IMR-90 (cell line): Measurements from ENCODE around the gene NECTIN4. TPM values are rescaled to one million over a fixed set of nuclear protein-coding genes. Genes with fewer than 3 reads are reported as not detected.

ENCODE experiments used
- ATAC-seq: fragments of 200-7000 bp; cut with Tn5 transposase; 2 replicates; pipeline ENCODE4 v1.9.1; 2020; ENCODE audit warnings: low read depth, mild to moderate bottlenecking, moderate library complexity
- BruUV-seq: library from RNA; stranded (reverse); fragments of 400-500 nt; replicated peaks from 2 replicates; lab custom pipeline; 2021; lab: Mats Ljungman, UMichigan
- CTCF ChIA-PET: fragments of 300-600 bp; formaldehyde crosslinking; extraction: SDS; loops from one replicate; lab custom pipeline; 2021; ENCODE audit warnings: antibody characterized with exemption; lab: Yijun Ruan, JAX
- POLR2A ChIA-PET: fragments of 300-600 bp; sonication (Branson Sonifier 250); formaldehyde crosslinking; loops from one replicate; lab custom pipeline; 2022; ENCODE audit warnings: antibody characterized with exemption; ENCODE audit not compliant: unreplicated experiment; lab: Charles Lee
- DNase-seq: peaks from one replicate; pipeline ENCODE4 v3.0.0; 2013
- H2AFZ ChIP-seq: replicated peaks from 2 replicates; pipeline ENCODE3; 2013; ENCODE audit warnings: low read length, mild to moderate bottlenecking; ENCODE audit not compliant: poor library complexity
- H2AK5ac ChIP-seq: 2 replicates; pipeline ENCODE4 v1.6.1; 2013; ENCODE audit warnings: low read depth, low read length, inconsistent platforms
- H2AK9ac ChIP-seq: replicated peaks from 2 replicates; pipeline ENCODE3; 2013; ENCODE audit warnings: mild to moderate bottlenecking, low read depth, low read length, moderate library complexity; ENCODE audit not compliant: poor library complexity
- H2BK120ac ChIP-seq: 2 replicates; pipeline ENCODE4 v1.6.1; 2013; ENCODE audit warnings: low read depth, low read length, inconsistent platforms
- H2BK15ac ChIP-seq: 3 replicates; pipeline ENCODE4 v1.6.1; 2013; ENCODE audit warnings: low read depth, low read length, inconsistent platforms
- H2BK20ac ChIP-seq: 2 replicates; pipeline ENCODE4 v1.6.1; 2013; ENCODE audit warnings: low read depth, mild to moderate bottlenecking, inconsistent platforms, low read length, moderate library complexity
- H2BK5ac ChIP-seq: 2 replicates; pipeline ENCODE4 v1.6.1; 2013; ENCODE audit warnings: mild to moderate bottlenecking, low read depth, low read length, inconsistent platforms; ENCODE audit not compliant: poor library complexity, severe bottlenecking
- H3K14ac ChIP-seq: replicated peaks from 2 replicates; pipeline ENCODE4 v1.6.1; 2013; ENCODE audit warnings: low read depth, low read length, inconsistent platforms
- H3K18ac ChIP-seq: 2 replicates; pipeline ENCODE4 v1.6.1; 2013; ENCODE audit warnings: low read depth, low read length, control low read depth
- H3K23ac ChIP-seq: 2 replicates; pipeline ENCODE4 v1.6.1; 2013; ENCODE audit warnings: low read depth, low read length, inconsistent platforms
- H3K27ac ChIP-seq: 2 replicates; pipeline ENCODE4 v1.5.1; 2013; ENCODE audit warnings: mild to moderate bottlenecking, control low read depth, low read length; ENCODE audit not compliant: insufficient read depth
- H3K27me3 ChIP-seq: 2 replicates; pipeline ENCODE4 v1.6.1; 2013; ENCODE audit warnings: low read length; ENCODE audit not compliant: control insufficient read depth, insufficient read depth
- H3K36me3 ChIP-seq: 2 replicates; pipeline ENCODE4 v1.6.1; 2013; ENCODE audit warnings: low read length, mixed read lengths; ENCODE audit not compliant: control insufficient read depth, insufficient read depth
- H3K4ac ChIP-seq: 2 replicates; pipeline ENCODE4 v1.6.1; 2013; ENCODE audit warnings: low read depth, low read length, inconsistent platforms
- H3K4me1 ChIP-seq: 2 replicates; pipeline ENCODE4 v1.6.1; 2013; ENCODE audit warnings: low read length, mixed read lengths; ENCODE audit not compliant: control insufficient read depth, insufficient read depth
- H3K4me2 ChIP-seq: 2 replicates; pipeline ENCODE4 v1.6.1; 2013; ENCODE audit warnings: low read depth, mild to moderate bottlenecking, control low read depth, low read length, moderate library complexity
- H3K4me3 ChIP-seq: 2 replicates; pipeline ENCODE4 v1.5.1; 2013; ENCODE audit warnings: low read depth, mild to moderate bottlenecking, control low read depth, low read length, moderate library complexity; ENCODE audit not compliant: insufficient read depth
- H3K56ac ChIP-seq: 2 replicates; pipeline ENCODE4 v1.6.1; 2013; ENCODE audit warnings: low read length, inconsistent platforms; ENCODE audit not compliant: insufficient read depth; ENCODE audit errors: extremely low read depth
- H3K79me1 ChIP-seq, 2 experiments: 2 replicates each; pipeline ENCODE4 v1.6.1; 2013; ENCODE audit warnings: low read length in 2 of 2, inconsistent platforms in 1 of 2, low read depth in 1 of 2
- H3K9ac ChIP-seq: 2 replicates; pipeline ENCODE4 v1.6.1; 2013; ENCODE audit warnings: low read depth, low read length, control low read depth
- H3K9me1 ChIP-seq: 2 replicates; pipeline ENCODE4 v1.6.1; 2013; ENCODE audit warnings: low read length, inconsistent platforms; ENCODE audit not compliant: insufficient read depth
- H3K9me3 ChIP-seq: 2 replicates; pipeline ENCODE4 v1.6.1; 2013; ENCODE audit warnings: low read length; ENCODE audit not compliant: control insufficient read depth, insufficient read depth
- H4K20me1 ChIP-seq: 2 replicates; pipeline ENCODE4 v1.6.1; 2013; ENCODE audit warnings: low read length, inconsistent platforms; ENCODE audit not compliant: insufficient read depth
- H4K5ac ChIP-seq: 2 replicates; pipeline ENCODE4 v1.6.1; 2013; ENCODE audit warnings: mild to moderate bottlenecking, low read depth, low read length, control low read depth
- H4K8ac ChIP-seq, 2 experiments: 2 replicates each; pipeline ENCODE4 v1.6.1; 2013; ENCODE audit warnings: low read depth in 2 of 2, low read length in 2 of 2, control low read depth in 1 of 2, inconsistent platforms in 1 of 2
- H4K91ac ChIP-seq: 2 replicates; pipeline ENCODE4 v1.6.1; 2013; ENCODE audit warnings: low read depth, low read length, inconsistent platforms; ENCODE audit not compliant: insufficient read depth
- BHLHE40 ChIP-seq: fragments of 150-350 bp; IDR thresholded peaks from 2 replicates; pipeline ENCODE4 v1.6.1; 2016; ENCODE audit warnings: mild to moderate bottlenecking, low read depth, low read length
- CEBPB ChIP-seq: IDR thresholded peaks from 2 replicates; pipeline ENCODE4 v1.6.1; 2012; ENCODE audit warnings: low read depth, low read length, improper control_type of control experiment
- CHD1 ChIP-seq: IDR thresholded peaks from 2 replicates; pipeline ENCODE4 v1.6.1; 2012; ENCODE audit warnings: low read depth, low read length, improper control_type of control experiment
- CTCF ChIP-seq: conservative IDR thresholded peaks from 2 replicates; pipeline ENCODE4 v1.5.1; 2012; ENCODE audit warnings: mild to moderate bottlenecking, low read depth, low read length, improper control_type of control experiment
- ELK1 ChIP-seq: fragments of 150-350 bp; IDR thresholded peaks from 2 replicates; pipeline ENCODE4 v1.6.1; 2016; ENCODE audit warnings: low read depth, mild to moderate bottlenecking, low read length, moderate library complexity, borderline replicate concordance
- FOS ChIP-seq: fragments of 150-350 bp; IDR thresholded peaks from 2 replicates; pipeline ENCODE4 v1.6.1; 2016; ENCODE audit warnings: low read depth, low read length
- MAFK ChIP-seq: IDR thresholded peaks from 2 replicates; pipeline ENCODE4 v1.6.1; 2012; ENCODE audit warnings: low read depth, low read length, improper control_type of control experiment
- MAZ ChIP-seq: IDR thresholded peaks from 2 replicates; pipeline ENCODE4 v1.6.1; 2012; ENCODE audit warnings: low read depth, mild to moderate bottlenecking, low read length, improper control_type of control experiment, moderate library complexity, borderline replicate concordance
- MXI1 ChIP-seq: IDR thresholded peaks from 2 replicates; pipeline ENCODE4 v1.6.1; 2012; ENCODE audit warnings: low read depth, mild to moderate bottlenecking, low read length, moderate library complexity, borderline replicate concordance
- NFE2L2 ChIP-seq: fragments of 150-350 bp; IDR thresholded peaks from 2 replicates; pipeline ENCODE4 v1.6.1; 2016; ENCODE audit warnings: low read depth, mild to moderate bottlenecking, low read length
- POLR2A ChIP-seq: IDR thresholded peaks from 2 replicates; pipeline ENCODE4 v1.6.1; 2012; ENCODE audit warnings: mild to moderate bottlenecking, low read depth, low read length
- RAD21 ChIP-seq: IDR thresholded peaks from 2 replicates; pipeline ENCODE4 v1.6.1; 2012; ENCODE audit warnings: low read length, improper control_type of control experiment
- RCOR1 ChIP-seq: IDR thresholded peaks from 2 replicates; pipeline ENCODE4 v1.6.1; 2012; ENCODE audit warnings: mild to moderate bottlenecking, low read length, improper control_type of control experiment; ENCODE audit not compliant: insufficient replicate concordance
- RFX5 ChIP-seq: IDR thresholded peaks from 2 replicates; pipeline ENCODE4 v1.8.0; 2012; ENCODE audit warnings: low read depth, mild to moderate bottlenecking, low read length, moderate library complexity
- SMC3 ChIP-seq: fragments of 150-350 bp; IDR thresholded peaks from 2 replicates; pipeline ENCODE4 v1.6.1; 2016; ENCODE audit warnings: low read depth, mild to moderate bottlenecking, antibody characterized with exemption, low read length, moderate library complexity
- USF2 ChIP-seq: fragments of 150-350 bp; IDR thresholded peaks from 2 replicates; pipeline ENCODE4 v1.6.1; 2017; ENCODE audit warnings: mild to moderate bottlenecking, antibody characterized with exemption, low read length, low read depth
- WGBS, 2 experiments: methylation state at CpG; one replicate each; pipeline versions ENCODE4 v1.1.5 to v1.1.7; 2013; ENCODE audit warnings: missing lambda C conversion rate in 2 of 2; ENCODE audit not compliant: insufficient read length in 1 of 2; ENCODE audit errors: extremely low coverage in 2 of 2; 5-methylcytosine and 5-hydroxymethylcytosine counted together
- dilution Hi-C: fragments of 300-500 bp; cut with HindIII; formaldehyde crosslinking; loops from one replicate; pipeline ENCODE4 v1.14.3; 2018; ENCODE audit warnings: low sequenced_read_pairs; ENCODE audit not compliant: unreplicated experiment
- in situ Hi-C: fragments of 300-500 bp; cut with MboI; formaldehyde crosslinking; loops from 3 replicates; pipeline ENCODE4 v1.14.3; 2019; ENCODE audit warnings: low sequenced_read_pairs, inconsistent platforms, mixed read lengths
- intact Hi-C: fragments of 100-400 bp; cut with micrococcal nuclease; formaldehyde crosslinking; loops from 2 replicates; pipeline ENCODE4 v1.10.0; 2022
- polyA plus RNA-seq, 3 experiments: library from polyadenylated mRNA; depleted of rRNA; stranded (reverse); fragments of >200 nt; gene quantifications; 2 replicates each; pipeline ENCODE4 v1.2.3, GENCODE V29; 2012; ENCODE audit warnings: low replicate concordance in 1 of 3
- total RNA-seq: library from RNA; depleted of rRNA; stranded (reverse); fragments of >200 nt; gene quantifications from 2 replicates; pipeline ENCODE4 v1.2.3, GENCODE V29; 2012

NECTIN4 gene
- total and polyA plus RNA-seq, 2 of the 4 experiments (the other 2 are of a cell fraction) = 0.18 to 0.24 TPM

- H3K4me2 ChIP-seq = no peak overlapping the region
- dilution Hi-C loops = no loop called here
- in situ Hi-C loops = no loop called here
- H4K5ac ChIP-seq = no peak overlapping the region
- H3K14ac ChIP-seq = no peak overlapping the region
- no peaks in the 10 kb centered on the region for H4K20me1 ChIP-seq
- no peak overlapping the region for H2BK15ac ChIP-seq
- POLR2A ChIA-PET = no interaction called here
- H2AK9ac ChIP-seq = no peak overlapping the region
- H3K36me3 ChIP-seq = no peaks in the 10 kb centered on the region
- no peak overlapping the region for H2BK120ac ChIP-seq
- CTCF ChIA-PET = no interaction called here
- no peaks in the 10 kb centered on the region for H3K4me1 ChIP-seq
- H2AFZ ChIP-seq = peak overlapping the region; percentile 19
- DNase-seq (no peak), ATAC-seq (no peak)
- no peak overlapping the region for H4K91ac ChIP-seq
- 100% methylated on average over 2 of the region's 10 CpGs; no CpG with 5 or more reads in 1 of the 2 experiments for WGBS, 2 experiments
- H3K27ac ChIP-seq = no peak overlapping the region
- H2AK5ac ChIP-seq = no peak overlapping the region
- no peak overlapping the region for H3K9ac ChIP-seq
- no peak overlapping the region for H3K4me3 ChIP-seq
- no peak for TF ChIP-seq POLR2A
- TF ChIP-seq MAFK = no peak
- TF ChIP-seq NFE2L2 = no peak
- no peak for TF ChIP-seq RFX5
- no peak for TF ChIP-seq ELK1
- TF ChIP-seq CTCF = no peak
- no peak for TF ChIP-seq MXI1
- TF ChIP-seq CHD1 = no peak
- TF ChIP-seq CEBPB = no peak
- no peak for TF ChIP-seq USF2
- no peak for TF ChIP-seq RAD21
- no peak for TF ChIP-seq FOS
- TF ChIP-seq RCOR1 = no peak
- TF ChIP-seq BHLHE40 = no peak
- TF ChIP-seq MAZ = no peak
- no peak for TF ChIP-seq SMC3
- H3K56ac ChIP-seq = no peak overlapping the region
- no peaks in the 10 kb centered on the region for H3K9me1 ChIP-seq
- H3K4ac ChIP-seq = no peak overlapping the region
- H2BK20ac ChIP-seq = no peak overlapping the region
- no peak overlapping the region for H2BK5ac ChIP-seq
- peaks cover 0 to 2% of the 10 kb centered on the region in 2 experiments; a peak in 1 of 4 replicates for H3K79me1 ChIP-seq
- no peak overlapping the region for H3K18ac ChIP-seq
- BruUV-seq = no TSS peak
- H3K23ac ChIP-seq = no peak overlapping the region
- no peaks in the 10 kb centered on the region for H3K9me3 ChIP-seq
- H4K8ac ChIP-seq = no peak overlapping the region
- no peaks in the 10 kb centered on the region for H3K27me3 ChIP-seq
- intact Hi-C loops = no loop called here
Measured at GRCh38 chr1:161051219-161051618, 38.1 kb downstream of the NECTIN4 start.
